AG09319 (cell line): ENCODE data around the gene ATP6V1B1.

Source experiments
- DNase-seq: peaks from one replicate; pipeline ENCODE4 v3.0.0-alpha.2; 2010; ENCODE audit warnings: low read depth; ENCODE audit errors: extremely low read depth
- CTCF ChIP-seq: IDR thresholded peaks from 2 replicates; pipeline ENCODE4 v1.5.1; 2011; ENCODE audit warnings: low read depth, mild to moderate bottlenecking, inconsistent platforms, low read length, moderate library complexity

Gene ATP6V1B1

GRCh38 chr2:70895998-70896764, 39.5 kb upstream of the ATP6V1B1 start:
- DNase-seq, result no peak
- no peak for TF ChIP-seq CTCF

- DNase-seq, result no peak
These were observed 38.9 kb upstream of the ATP6V1B1 start for GRCh38 chr2:70896765-70897202.

DNA sequence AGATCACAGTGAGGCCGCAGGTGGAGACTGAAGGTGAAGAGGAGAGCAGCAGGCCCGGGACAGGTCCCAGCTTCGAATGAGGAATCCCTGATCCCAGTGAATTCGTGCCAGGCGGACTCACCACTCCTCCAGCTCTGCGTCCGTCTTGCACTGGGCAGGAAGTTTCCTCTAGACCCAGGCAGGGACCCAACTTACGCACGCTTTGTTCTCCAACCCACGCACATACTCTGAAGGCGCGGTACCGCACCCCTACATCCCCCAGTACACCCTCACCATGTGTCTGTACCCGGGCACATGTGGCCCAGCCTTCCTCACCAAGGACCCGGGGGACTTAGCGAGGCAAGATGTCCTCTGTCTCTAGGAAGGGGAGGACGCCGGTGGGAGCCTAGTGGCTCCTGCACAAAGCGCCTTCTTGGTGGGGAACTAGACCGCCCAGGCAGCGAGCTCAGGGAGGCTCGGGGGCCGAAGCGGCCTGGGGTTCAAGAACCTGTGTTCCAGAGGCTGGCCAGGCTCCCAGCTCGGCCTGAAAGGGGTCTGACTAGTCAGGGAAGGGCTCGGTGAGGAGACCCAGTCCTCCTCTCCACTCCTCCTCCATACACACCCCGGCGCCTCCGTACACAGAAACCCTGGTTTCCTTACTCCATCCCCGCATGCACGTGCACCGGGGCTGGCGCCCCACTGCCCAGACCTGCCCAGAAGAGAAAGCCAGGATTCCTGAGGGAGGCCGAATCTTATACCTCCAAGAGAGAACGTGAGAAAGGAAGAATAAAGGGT, 38.3 kb upstream of the ATP6V1B1 start:
- no peak for TF ChIP-seq CTCF
- DNase-seq, result no peak

More at GRCh38 chr2:70896765-70897202, 38.9 kb upstream of the ATP6V1B1 start:
- TF ChIP-seq CTCF, result no peak

DNA sequence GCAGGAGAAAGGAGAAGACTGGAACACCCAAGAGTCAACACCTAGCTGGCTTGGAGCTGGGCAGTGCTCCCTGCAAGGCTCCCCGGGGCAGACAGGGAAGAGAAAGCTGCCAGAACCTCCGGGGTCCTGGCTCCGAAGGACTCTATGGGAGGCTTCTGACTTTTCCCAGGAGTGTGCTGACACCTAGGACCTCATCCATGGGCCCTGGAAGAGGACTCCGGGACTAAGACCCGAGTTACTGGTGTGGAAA, 37.8 kb upstream of the ATP6V1B1 start:
- no peak for TF ChIP-seq CTCF
- DNase-seq, result no peak

GRCh38 chr2:70898363-70899240, 37.1 kb upstream of the ATP6V1B1 start:
- no peak for DNase-seq
- no peak for TF ChIP-seq CTCF

DNA sequence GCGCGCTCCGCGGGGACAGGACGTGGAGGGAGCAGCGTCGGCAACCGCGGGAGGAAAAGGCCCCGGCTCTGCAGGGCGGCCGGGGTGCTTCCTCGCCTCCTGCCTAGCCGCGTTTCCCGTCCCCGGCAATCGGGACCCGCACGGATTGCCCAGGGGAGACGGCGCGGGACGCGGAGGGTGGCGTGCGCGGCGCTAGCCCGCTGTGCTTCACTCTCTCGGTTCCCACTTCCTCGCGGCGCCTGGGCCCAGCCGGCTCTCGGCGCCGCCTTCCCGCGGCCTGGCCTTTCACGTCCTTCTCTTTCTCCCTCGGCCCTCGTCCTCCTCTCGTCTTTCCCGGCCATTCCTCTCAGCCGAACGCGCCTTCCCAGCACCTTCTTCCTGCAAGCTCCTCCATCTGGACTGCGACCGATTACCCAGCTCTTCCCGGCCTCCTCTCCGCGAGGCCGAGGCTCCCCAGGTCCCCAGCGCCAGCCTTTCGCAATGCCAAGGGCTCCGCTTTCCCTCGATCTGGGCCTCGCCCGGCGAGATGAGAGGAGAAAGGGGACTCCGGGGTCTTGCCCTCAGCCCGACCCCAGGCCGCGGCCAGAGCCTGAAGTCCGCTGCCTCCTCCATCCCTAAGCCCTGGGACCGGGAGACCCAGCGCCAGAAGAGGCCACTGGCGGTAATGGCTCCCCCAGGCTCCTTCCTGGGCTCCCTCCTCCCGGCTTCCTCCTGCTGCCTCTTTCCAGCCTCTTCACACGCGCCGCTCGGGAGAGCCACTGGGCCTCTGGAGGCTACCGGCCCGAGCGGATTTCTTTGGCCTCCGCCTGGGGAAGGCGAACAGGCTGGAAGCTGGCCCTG, 34.3 kb upstream of the ATP6V1B1 start:
- no peak for DNase-seq
- no peak for TF ChIP-seq CTCF
